ENCODE data around the gene THADA.
"Not testable (repeated sequence)": the region's sequence is repeated elsewhere in the genome, so short reads cannot be mapped to it uniquely, and the experiment has no call there.

Gene THADA

DNA sequence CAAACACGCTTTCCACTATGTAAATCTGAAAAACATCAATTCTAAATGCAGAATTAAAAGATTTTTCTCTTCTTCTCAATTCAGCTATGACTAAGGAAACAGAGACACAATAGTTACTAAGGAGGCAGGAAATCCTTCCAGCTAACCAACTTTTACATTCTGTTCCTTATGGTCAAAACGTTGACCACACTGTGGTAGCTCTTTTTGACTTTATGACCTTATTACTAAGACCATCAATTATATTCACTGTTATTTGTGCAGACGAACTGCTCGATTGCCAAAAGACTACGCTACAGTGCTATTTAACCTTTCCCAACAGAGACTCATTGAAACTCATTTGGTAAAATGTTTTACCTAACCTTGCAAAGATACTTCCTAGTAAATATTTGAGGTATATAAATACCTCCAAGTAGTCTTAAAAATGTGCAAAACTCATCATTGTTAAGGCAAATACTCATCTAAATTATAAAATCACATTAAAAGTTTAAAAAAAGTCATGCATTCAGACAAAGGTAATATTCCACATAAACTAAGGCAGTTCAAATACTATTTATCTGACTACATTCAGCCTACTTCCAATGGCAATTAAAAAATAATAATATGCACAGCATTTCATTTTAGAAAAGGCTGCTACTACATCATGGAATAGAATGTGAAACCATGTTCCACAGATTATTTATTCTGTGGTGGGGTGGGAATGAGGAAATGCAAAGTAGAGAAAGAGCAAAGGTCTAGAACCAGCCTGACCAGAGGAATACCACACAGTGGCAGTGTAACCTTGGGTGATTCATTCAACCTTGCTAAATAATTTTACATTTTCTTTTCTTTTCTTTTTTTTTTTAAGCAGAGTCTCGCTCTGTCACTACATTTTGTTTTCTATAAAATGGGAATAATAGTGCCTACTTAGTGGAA is 139.9 kb downstream of the THADA start:
- DNase-seq = no peak
- H3K9me3 Mint-ChIP-seq = no peaks in the 10 kb centered on the region
- no peak overlapping the region for H3K4me3 Mint-ChIP-seq
- CTCF ChIA-PET = interaction anchor here (1.4 to 1.6 kb wide), 2 partner anchors 29 to 227 kb away, joined by 3 to 4 read pairs; no protein-coding TSS in a partner anchor
- peaks cover 10% of the 10 kb centered on the region for H3K4me1 Mint-ChIP-seq
- H3K27ac Mint-ChIP-seq = no peak overlapping the region
- peaks cover 16% of the 10 kb centered on the region for H3K36me3 Mint-ChIP-seq
- no peaks in the 10 kb centered on the region for H3K27me3 Mint-ChIP-seq

DNA sequence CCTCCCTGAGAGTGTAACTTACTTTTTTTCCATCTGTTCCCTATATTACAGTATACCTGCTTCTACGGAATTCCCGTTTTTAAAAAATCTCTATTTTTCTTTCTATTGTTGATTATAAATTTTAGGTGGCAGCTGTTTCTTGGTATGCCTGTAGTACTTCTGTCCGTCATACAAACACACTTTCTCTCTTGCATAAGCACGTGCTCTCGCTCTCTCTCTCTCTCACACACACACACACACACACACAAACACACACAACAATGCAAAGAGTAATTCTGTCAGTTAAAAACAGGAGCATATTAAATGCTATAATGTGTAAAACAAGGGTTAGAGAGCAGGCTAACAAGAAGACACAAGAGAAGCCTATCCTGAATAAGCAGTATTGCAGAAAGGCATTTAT is 140.5 kb downstream of the THADA start:
- no peaks in the 10 kb centered on the region for H3K9me3 Mint-ChIP-seq

DNA sequence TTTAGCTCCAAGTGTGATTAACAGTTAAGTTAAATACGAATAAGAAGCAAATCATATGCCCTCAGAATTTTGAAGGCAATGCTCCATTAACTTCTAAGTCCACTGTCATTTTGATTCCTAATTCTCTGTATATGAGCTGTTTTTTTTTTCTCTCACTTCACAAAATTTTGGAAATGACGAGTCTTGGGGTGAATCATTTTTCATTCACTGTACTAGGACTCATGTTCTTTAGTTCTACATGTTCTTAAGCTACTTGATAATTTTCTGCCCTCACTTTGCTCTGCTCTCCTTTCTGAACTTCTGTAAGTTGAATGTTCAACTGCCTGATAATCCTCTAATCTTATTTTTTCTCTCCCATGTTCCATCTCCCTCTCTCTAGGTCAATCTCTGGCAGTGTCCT is 141.0 kb downstream of the THADA start:
- no peak overlapping the region for H3K27ac Mint-ChIP-seq
- H3K4me3 Mint-ChIP-seq = no peak overlapping the region
- no peak for DNase-seq
- peaks cover 13% of the 10 kb centered on the region for H3K36me3 Mint-ChIP-seq
- no peaks in the 10 kb centered on the region for H3K27me3 Mint-ChIP-seq
- CTCF ChIA-PET = interaction anchor here (1.2 to 1.6 kb wide), 3 partner anchors 9 to 226 kb away, joined by 3 to 4 read pairs (median 4); no protein-coding TSS in a partner anchor
- peaks cover 7% of the 10 kb centered on the region for H3K4me1 Mint-ChIP-seq
- no peaks in the 10 kb centered on the region for H3K9me3 Mint-ChIP-seq

More for the DNA sequence above, 140.5 kb downstream of the THADA start:
- Mint-ChIP-seq H3K4me1 (peaks cover 7% of the 10 kb centered on the region), H3K4me3 (no peak overlapping the region), H3K27ac (no peak overlapping the region), H3K27me3 (no peaks in the 10 kb centered on the region), H3K36me3 (peaks cover 13% of the 10 kb centered on the region)
- DNase-seq = no peak
- CTCF ChIA-PET = interaction anchor here (1.2 to 1.6 kb wide), 3 partner anchors 9 to 226 kb away, joined by 3 to 4 read pairs (median 4); no protein-coding TSS in a partner anchor

DNA sequence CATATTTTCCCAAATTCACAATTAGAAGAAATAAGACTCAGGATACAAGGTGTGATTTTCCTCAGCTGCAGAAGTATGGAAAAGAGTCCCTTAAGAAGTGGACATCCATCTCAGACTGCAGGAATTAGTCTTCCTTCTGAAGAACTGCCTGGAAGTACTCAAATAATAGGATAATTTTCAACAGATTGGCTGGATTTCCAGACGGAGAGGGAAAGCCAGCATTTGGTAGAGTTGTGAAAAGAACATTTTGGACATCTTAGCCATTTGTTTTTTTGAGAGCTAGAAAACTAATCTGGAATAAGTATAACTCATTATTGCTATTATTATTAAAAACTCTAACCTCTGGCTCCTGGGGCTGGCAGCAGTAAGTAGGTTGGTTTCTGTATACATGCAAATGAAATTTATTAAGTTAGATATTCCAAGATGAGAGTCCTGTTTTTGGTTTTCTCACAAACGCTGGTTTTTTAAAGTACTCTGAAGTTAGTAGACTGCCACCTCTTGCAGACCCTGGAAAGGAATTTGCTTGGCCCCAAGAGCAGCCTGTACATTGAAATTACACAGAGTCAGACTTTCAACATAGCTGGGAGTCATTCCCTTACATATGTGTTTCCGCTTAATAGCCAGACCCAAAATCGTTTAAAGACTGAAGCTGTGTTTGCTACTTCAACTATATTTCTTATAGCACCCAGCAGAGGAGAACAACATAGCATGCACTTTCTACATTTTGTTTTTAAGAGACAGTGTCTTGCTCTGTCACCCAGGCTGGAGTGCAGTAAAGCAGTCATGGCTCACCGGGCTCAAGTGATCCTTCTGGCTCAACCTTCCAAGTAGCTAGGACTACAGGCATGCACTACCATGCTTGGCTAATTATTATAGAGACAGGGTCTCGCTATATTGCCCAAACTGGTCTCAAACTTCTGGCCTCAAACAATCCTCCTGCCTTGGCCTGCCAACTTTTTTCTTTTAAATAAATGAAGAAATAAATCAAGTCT is 142.4 kb downstream of the THADA start:
- Mint-ChIP-seq H3K27me3 (no peaks in the 10 kb centered on the region), H3K4me3 (no peak overlapping the region), H3K36me3 (peaks cover 19% of the 10 kb centered on the region), H3K9me3 (no peaks in the 10 kb centered on the region), H3K4me1 (peaks cover 9% of the 10 kb centered on the region), H3K27ac (no peak overlapping the region)
- CTCF ChIA-PET = interaction anchor here (0.7 to 0.9 kb wide), 2 partner anchors 10 to 224 kb away, joined by 3 read pairs; no protein-coding TSS in a partner anchor
- no peak for DNase-seq

DNA sequence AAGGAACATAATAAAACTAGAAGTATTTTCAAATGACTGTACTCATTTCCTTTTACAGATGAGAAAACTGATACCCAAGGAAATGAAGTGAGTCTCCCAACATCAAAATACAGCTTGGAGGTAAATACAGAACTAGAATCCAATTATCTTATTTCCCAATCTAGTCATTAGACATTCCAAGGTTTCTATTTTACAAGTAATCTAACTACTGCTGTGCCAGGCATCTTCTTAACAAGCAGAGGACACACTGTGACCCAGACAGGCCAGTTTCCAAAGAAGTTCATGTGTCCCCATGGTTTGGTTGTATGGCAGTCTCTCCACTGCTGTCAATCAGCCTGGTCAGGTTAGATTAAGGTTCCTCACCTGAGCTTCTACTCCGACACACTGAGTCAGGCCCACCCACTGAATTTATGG is 143.5 kb downstream of the THADA start:
- CTCF ChIA-PET = interaction anchor here (0.9 kb wide), 1 partner anchor 223 kb away, joined by 3 read pairs; no protein-coding TSS in a partner anchor
- no peaks in the 10 kb centered on the region for H3K27me3 Mint-ChIP-seq
- no peaks in the 10 kb centered on the region for H3K9me3 Mint-ChIP-seq
- no peak overlapping the region for H3K4me3 Mint-ChIP-seq
- peaks cover 20% of the 10 kb centered on the region for H3K36me3 Mint-ChIP-seq
- no peak for DNase-seq
- H3K27ac Mint-ChIP-seq = no peak overlapping the region
- H3K4me1 Mint-ChIP-seq = peaks cover 9% of the 10 kb centered on the region

DNA sequence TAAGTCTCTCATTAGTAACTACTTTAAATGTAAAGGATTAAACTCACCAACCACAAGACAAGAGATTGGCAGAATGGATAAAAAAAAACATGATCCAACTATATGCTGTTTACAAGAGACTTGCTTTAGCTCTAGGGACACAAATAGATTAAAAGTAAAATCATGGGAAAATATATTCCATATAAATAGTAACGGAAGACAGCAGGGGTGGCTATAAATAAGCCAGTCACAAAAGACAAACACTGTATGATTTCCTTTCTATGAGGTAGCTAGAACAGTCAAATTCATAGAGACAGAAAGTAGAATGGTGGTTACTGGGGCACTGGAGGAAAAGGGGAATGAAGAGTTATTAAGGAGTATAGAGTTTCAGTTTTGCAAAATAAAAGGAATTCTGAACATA is 145.2 kb downstream of the THADA start:
- H3K4me1 Mint-ChIP-seq = peaks cover 6% of the 10 kb centered on the region
- H3K36me3 Mint-ChIP-seq = peaks cover 24% of the 10 kb centered on the region
- H3K4me3 Mint-ChIP-seq = no peak overlapping the region
- CTCF ChIA-PET = no interaction called here
- DNase-seq = no peak
- no peak overlapping the region for H3K27ac Mint-ChIP-seq
- no peaks in the 10 kb centered on the region for H3K9me3 Mint-ChIP-seq
- H3K27me3 Mint-ChIP-seq = no peaks in the 10 kb centered on the region

DNA sequence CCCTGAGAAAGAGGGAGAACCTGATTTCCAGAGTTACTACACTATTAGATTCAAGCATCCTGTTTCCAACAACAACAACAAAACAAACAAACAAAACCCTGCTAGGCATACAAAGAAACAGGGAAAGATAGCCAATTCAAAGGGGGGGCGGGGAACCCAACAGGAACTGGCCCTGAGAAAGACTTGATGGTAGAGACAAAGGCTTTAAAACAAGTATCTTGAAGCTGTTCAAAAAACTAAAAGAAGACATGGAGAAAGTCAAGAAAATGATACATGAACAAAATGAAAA is 147.1 kb downstream of the THADA start:
- H3K9me3 Mint-ChIP-seq = no peaks in the 10 kb centered on the region
- H3K4me1 Mint-ChIP-seq = peaks cover 5% of the 10 kb centered on the region
- no peak overlapping the region for H3K4me3 Mint-ChIP-seq
- H3K27ac Mint-ChIP-seq = no peak overlapping the region
- no peaks in the 10 kb centered on the region for H3K27me3 Mint-ChIP-seq
- H3K36me3 Mint-ChIP-seq = peaks cover 28% of the 10 kb centered on the region
- no peak for DNase-seq
- CTCF ChIA-PET = interaction anchor here (0.8 kb wide), 1 partner anchor 73 kb away, joined by 3 read pairs; no protein-coding TSS in a partner anchor

DNA sequence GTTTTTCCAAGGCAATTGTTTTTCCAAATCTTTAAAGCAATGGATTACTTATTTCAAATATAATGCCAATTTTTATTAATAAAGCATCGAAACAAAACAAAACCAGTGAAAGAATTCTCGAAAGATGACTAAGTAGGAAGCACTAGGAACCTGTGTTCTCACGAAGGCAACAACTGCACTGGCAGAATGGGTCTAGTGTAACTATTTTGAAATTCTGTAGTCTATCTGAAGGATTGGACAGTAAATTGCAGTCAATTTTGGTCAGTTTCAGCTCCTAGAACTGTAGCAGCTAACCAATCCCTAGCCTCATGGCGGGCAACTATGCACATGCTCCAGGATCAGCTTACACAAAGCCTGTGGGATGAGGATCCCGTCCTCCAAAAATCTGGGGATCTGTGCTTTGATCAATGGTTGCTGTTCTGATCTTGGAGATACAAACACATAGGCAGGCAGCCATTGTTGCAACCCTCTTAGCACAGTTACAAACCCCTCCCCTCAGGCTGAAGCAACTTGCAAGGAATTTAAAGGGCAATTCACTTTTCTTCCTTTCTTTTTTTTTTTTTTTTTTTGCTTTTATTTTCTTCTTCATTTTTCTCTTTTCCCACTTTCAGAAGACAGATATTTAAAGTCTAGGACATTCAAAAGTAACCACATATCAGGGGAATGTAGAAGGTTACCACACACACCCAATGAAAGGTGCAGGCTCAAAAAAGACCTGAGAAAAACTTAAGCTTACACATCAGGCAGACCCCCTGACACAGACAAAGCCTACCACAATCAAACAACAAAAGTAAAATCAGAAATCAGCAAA is 147.6 kb downstream of the THADA start:
- Mint-ChIP-seq H3K4me1 (peaks cover 5% of the 10 kb centered on the region), H3K4me3 (no peak overlapping the region), H3K27me3 (no peaks in the 10 kb centered on the region), H3K9me3 (no peaks in the 10 kb centered on the region), H3K36me3 (peaks cover 28% of the 10 kb centered on the region), H3K27ac (no peak overlapping the region)
- DNase-seq = no peak
- CTCF ChIA-PET = interaction anchor here (0.8 to 1.0 kb wide), 2 partner anchors 20 to 74 kb away, joined by 3 to 4 read pairs; no protein-coding TSS in a partner anchor

DNA sequence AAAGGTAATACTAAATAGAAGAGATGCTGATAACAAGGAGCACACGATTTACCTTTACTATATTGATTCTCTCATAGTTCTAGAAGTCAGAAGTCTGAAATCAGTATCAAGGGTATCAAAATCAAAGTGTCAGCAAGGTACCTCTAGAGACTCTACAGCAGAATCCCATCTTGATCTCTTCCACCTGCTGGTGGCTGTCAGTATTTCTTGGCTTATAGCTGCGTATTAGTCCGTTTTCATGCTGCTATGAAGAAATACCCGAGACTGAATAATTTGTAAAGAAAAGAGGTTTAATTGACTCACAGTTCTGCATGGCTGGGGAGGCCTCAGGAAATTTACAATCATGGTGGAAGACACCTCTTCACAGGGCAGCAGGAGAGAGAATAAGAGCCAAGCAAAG is 149.1 kb downstream of the THADA start:
- H3K4me1 Mint-ChIP-seq, CTCF ChIA-PET, DNase-seq, H3K27me3 Mint-ChIP-seq, H3K27ac Mint-ChIP-seq, H3K4me3 Mint-ChIP-seq, H3K9me3 Mint-ChIP-seq: not testable (repeated sequence)
- peaks cover 25% of the 10 kb centered on the region for H3K36me3 Mint-ChIP-seq

DNA sequence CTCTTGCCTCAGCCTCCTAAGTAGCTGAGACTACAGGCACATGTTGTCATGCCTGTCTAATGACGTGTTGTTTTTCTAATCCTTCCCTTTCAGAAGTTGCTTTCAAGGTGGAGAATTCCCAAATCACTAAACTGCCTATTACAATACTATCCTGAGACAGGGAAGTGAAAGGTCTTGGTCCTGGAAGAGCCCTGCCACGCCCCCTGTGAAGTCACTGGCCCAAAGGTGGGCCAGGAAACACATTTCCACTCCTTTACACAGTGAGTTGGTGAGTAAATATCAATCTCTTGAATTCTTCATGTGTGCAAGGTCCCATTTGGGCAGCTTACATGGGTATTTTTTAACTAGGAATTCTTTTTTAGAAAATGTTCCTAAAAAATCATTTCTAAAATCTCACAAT is 150.1 kb downstream of the THADA start:
- H3K27ac Mint-ChIP-seq = no peak overlapping the region
- no peaks in the 10 kb centered on the region for H3K9me3 Mint-ChIP-seq
- H3K36me3 Mint-ChIP-seq = peaks cover 27% of the 10 kb centered on the region
- no peaks in the 10 kb centered on the region for H3K27me3 Mint-ChIP-seq
- H3K4me1 Mint-ChIP-seq = peaks cover 9% of the 10 kb centered on the region
- H3K4me3 Mint-ChIP-seq = no peak overlapping the region
- DNase-seq = no peak
- CTCF ChIA-PET = no interaction called here

DNA sequence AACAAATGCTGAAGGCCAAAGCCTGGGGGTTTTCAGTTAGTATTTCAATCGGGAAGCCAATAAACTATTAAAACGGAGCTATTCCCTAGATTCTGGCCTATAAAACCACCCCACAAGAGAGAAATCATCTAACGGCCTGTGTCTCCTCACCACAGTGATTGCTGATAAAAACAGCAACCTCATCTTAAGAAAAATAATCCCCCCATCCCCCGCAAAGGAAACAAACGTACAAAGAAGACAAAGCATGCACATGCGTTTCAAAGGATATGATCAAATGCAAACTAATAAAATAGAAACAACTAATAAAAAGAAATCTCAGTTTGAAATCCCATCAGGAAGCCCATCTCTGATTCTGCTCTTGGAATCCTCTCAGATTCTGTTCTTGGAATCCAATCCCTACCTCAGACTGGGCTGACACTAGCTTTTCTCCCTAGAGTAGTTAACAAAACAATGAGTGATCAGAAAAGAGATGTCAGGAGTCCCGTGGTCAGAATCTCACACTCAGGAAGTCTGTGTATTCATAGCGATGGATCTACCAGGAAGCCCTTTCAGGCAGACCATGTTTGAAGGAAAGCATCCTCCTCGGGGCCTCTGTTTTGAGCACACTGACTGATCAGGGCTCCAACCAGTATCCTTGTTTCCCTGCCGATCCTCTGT is 150.7 kb downstream of the THADA start:
- no peak for DNase-seq
- CTCF ChIA-PET = no interaction called here

DNA sequence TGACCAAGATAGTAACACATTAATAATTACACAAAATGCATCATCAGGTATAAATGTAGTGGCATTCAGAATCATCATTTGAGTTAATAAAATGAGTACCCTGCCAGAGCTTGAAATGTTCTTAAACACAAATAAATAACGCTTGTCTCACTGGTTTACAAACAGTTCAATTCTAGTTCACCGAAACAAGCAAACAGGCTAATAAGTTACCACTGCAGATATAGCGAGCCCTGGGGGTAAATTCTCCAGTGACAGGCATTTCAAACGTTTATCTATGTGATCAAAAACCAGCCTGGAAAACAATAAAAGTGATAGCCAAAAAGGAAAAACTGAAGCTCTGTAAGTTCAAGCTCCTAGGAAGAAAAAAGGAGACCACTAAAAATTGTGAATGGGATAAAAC is 152.6 kb downstream of the THADA start:
- no peaks in the 10 kb centered on the region for H3K27me3 Mint-ChIP-seq
- no peak overlapping the region for H3K27ac Mint-ChIP-seq
- peaks cover 15% of the 10 kb centered on the region for H3K36me3 Mint-ChIP-seq
- no peaks in the 10 kb centered on the region for H3K9me3 Mint-ChIP-seq
- no peak overlapping the region for H3K4me3 Mint-ChIP-seq
- CTCF ChIA-PET = interaction anchor here (0.6 kb wide), 1 partner anchor 10 kb away, joined by 3 read pairs; no protein-coding TSS in a partner anchor
- DNase-seq = no peak
- H3K4me1 Mint-ChIP-seq = peaks cover 7% of the 10 kb centered on the region

More for the DNA sequence above, 150.7 kb downstream of the THADA start:
- Mint-ChIP-seq H3K27ac (no peak overlapping the region), H3K4me1 (peaks cover 9% of the 10 kb centered on the region), H3K27me3 (no peaks in the 10 kb centered on the region), H3K9me3 (no peaks in the 10 kb centered on the region), H3K4me3 (no peak overlapping the region), H3K36me3 (peaks cover 27% of the 10 kb centered on the region)

DNA sequence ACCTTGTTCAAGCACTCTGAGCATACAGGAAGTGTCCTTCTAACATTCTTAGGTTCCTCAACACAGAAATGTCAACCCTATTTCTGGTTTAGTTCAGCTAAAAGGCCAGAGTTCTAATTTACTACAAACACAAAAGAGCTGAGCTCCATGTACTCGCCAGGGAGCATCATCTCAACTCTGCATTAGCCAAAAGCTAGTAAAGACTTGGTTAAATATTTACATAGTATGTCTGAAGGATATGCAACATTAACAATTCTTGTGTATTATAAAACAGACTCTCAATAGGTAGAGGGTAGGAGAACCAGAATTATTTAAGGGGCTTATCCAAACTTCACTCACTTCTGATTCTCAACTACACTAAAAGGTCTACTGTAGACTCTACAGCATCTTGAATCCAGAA is 154.6 kb downstream of the THADA start:
- H3K36me3 Mint-ChIP-seq = peaks cover 18% of the 10 kb centered on the region
- no peak for DNase-seq
- no peak overlapping the region for H3K4me3 Mint-ChIP-seq
- CTCF ChIA-PET = interaction anchor here (1.3 kb wide), 1 partner anchor 44 kb away, joined by 3 read pairs; no protein-coding TSS in a partner anchor
- H3K9me3 Mint-ChIP-seq = no peaks in the 10 kb centered on the region
- H3K4me1 Mint-ChIP-seq = peaks cover 7% of the 10 kb centered on the region
- no peaks in the 10 kb centered on the region for H3K27me3 Mint-ChIP-seq
- no peak overlapping the region for H3K27ac Mint-ChIP-seq

Measured in activated naive CD4-positive, alpha-beta T cell treated with anti-CD3 and anti-CD28 coated beads, Interleukin-2, amount 10 ng/mL, durations not matched to agents 7 days and 5 days (primary cell).